ENCODE results near the gene PWP2. TPM values are rescaled to one million over a fixed set of nuclear protein-coding genes. Genes with fewer than 3 reads are reported as not detected.

The PWP2 gene
- total and polyA plus RNA-seq, 4 donors, result 3.6 to 20.4 (median 9.6) TPM

DNA sequence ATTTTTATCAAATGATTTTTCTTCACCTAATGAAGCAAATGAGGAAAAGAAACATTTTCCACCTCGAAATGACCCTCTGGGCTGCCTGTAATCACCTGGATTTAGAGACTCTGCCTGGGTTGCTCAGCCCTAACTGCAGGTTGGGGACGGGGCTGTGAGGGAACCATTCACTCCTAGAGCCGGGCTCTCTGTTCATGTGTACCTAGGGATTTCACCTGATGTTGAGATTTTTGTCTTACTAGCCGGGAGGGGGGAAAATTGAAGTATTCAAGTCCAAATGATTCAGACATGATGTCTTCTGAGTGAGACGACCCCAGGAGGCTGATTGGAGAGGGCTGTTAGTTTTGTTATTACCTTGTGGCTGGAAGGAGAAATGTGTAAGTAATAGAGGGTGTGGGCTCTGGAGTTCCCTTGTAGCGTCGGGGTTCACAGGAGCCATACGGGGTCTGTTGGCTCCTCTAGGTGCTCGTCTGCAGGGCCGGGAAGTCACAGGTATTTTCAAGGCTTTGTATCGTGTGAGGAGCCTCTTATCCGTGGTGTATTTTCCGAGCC is 42.3 kb upstream of the PWP2 start:
- Histone ChIP-seq H3K9me3 (ENCODE audit: control insufficient read depth in 4 of 4, insufficient read depth in 3 of 4, low read length in 3 of 4) (no peaks in the 10 kb centered on the region), H3K27ac (ENCODE audit: low read depth in 1 of 2, low read length in 1 of 2) (no peak overlapping the region), H3K27me3 (ENCODE audit: control insufficient read depth in 3 of 3, insufficient read depth in 3 of 3, low read length in 2 of 3) (no peaks in the 10 kb centered on the region), H3K36me3 (ENCODE audit: control insufficient read depth in 4 of 4, insufficient read depth in 4 of 4, low read length in 4 of 4) (peaks cover 11 to 28% (median 13%) of the 10 kb centered on the region in 4 donors), H3K4me3 (no peak overlapping the region), H3K9ac (ENCODE audit: insufficient read depth in 1 of 2, low read length in 2 of 2) (no peak overlapping the region), H3K4me1 (ENCODE audit: control insufficient read depth in 5 of 5, insufficient read depth in 5 of 5, low read length in 5 of 5) (no peaks in the 10 kb centered on the region)
- TF ChIP-seq, protein P1, sequence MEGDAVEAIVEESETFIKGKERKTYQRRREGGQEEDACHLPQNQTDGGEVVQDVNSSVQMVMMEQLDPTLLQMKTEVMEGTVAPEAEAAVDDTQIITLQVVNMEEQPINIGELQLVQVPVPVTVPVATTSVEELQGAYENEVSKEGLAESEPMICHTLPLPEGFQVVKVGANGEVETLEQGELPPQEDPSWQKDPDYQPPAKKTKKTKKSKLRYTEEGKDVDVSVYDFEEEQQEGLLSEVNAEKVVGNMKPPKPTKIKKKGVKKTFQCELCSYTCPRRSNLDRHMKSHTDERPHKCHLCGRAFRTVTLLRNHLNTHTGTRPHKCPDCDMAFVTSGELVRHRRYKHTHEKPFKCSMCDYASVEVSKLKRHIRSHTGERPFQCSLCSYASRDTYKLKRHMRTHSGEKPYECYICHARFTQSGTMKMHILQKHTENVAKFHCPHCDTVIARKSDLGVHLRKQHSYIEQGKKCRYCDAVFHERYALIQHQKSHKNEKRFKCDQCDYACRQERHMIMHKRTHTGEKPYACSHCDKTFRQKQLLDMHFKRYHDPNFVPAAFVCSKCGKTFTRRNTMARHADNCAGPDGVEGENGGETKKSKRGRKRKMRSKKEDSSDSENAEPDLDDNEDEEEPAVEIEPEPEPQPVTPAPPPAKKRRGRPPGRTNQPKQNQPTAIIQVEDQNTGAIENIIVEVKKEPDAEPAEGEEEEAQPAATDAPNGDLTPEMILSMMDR (IDR thresholded peaks at IDR 0.05; ENCODE audit: control extremely low read depth, extremely low read depth), result no peak
- ATAC-seq (ENCODE audit: insufficient read depth, low FRiP score), result no peak
- 90% methylated on average over 13 of the region's 13 CpGs for WGBS, 2 donors
- DNase-seq, result no peak

DNA sequence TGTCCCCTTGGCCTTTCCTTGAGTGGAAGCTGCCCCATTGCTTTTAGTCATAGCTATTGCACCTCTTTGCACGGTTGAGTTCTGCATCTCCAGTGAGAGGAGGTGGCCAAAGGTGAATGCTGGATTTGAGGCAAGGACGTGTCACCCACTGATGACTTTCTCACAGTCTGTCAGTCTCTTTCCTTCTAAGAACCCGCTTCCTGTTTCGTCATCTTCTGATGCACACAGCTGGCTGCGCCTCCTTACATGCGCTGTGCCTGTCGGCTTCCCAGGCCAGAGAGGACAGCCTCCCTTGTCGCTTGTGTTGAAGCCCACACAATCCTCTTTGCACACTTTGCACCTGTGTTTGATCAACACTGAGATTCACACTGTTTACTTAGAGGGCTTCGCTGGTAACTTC is 41.8 kb upstream of the PWP2 start:
- H3K9me3 ChIP-seq (ENCODE audit: control insufficient read depth in 4 of 4, insufficient read depth in 3 of 4, low read length in 3 of 4), result no peaks in the 10 kb centered on the region
- peaks cover 11 to 31% (median 13%) of the 10 kb centered on the region in 4 donors for H3K36me3 ChIP-seq (ENCODE audit: control insufficient read depth in 4 of 4, insufficient read depth in 4 of 4, low read length in 4 of 4)
- H3K27ac ChIP-seq (ENCODE audit: low read depth in 1 of 2, low read length in 1 of 2), result no peak overlapping the region
- TF ChIP-seq, protein P1 (IDR thresholded peaks at IDR 0.05; ENCODE audit: control extremely low read depth, extremely low read depth), result no peak
- ATAC-seq (ENCODE audit: insufficient read depth, low FRiP score), result no peak
- H3K9ac ChIP-seq (ENCODE audit: insufficient read depth in 1 of 2, low read length in 2 of 2), result no peak overlapping the region
- DNase-seq, result no peak
- H3K4me3 ChIP-seq, result no peak overlapping the region
- 36 to 67% methylated on average over 9 of the region's 9 CpGs for WGBS, 2 donors
- H3K4me1 ChIP-seq (ENCODE audit: control insufficient read depth in 5 of 5, insufficient read depth in 5 of 5, low read length in 5 of 5), result no peaks in the 10 kb centered on the region
- no peaks in the 10 kb centered on the region for H3K27me3 ChIP-seq (ENCODE audit: control insufficient read depth in 3 of 3, insufficient read depth in 3 of 3, low read length in 2 of 3)

DNA sequence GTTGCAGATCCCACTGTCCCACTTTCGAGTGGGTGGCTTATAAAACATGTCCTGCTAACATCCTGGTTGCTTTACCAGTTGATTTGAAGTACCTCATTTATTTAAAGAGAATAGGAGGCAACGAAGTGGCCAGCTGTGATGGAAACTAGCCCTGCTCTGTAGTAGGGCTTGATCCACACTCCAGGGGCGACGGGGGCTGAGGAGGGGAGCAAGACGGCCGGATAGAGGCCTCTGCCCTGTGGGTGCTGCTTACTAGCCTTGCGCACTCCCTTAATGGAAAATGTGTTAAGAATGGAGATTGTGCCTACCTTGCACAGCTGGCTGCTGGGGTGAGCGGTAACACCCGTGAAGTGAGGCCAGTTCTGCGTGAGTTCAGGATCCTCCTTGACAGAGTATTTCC is 41.1 kb upstream of the PWP2 start:
- H3K36me3 ChIP-seq (ENCODE audit: control insufficient read depth in 4 of 4, insufficient read depth in 4 of 4, low read length in 4 of 4), result peaks cover 11 to 37% (median 15%) of the 10 kb centered on the region in 4 donors
- no peak overlapping the region for H3K27ac ChIP-seq (ENCODE audit: low read depth in 1 of 2, low read length in 1 of 2)
- WGBS, 2 donors, result 89 to 93% methylated on average over 10 of the region's 10 CpGs
- DNase-seq, result no peak
- no peak for ATAC-seq (ENCODE audit: insufficient read depth, low FRiP score)
- no peaks in the 10 kb centered on the region for H3K4me1 ChIP-seq (ENCODE audit: control insufficient read depth in 5 of 5, insufficient read depth in 5 of 5, low read length in 5 of 5)
- H3K9me3 ChIP-seq (ENCODE audit: control insufficient read depth in 4 of 4, insufficient read depth in 3 of 4, low read length in 3 of 4), result no peaks in the 10 kb centered on the region
- H3K9ac ChIP-seq (ENCODE audit: insufficient read depth in 1 of 2, low read length in 2 of 2), result no peak overlapping the region
- TF ChIP-seq, protein P1 (IDR thresholded peaks at IDR 0.05; ENCODE audit: control extremely low read depth, extremely low read depth), result no peak
- no peak overlapping the region for H3K4me3 ChIP-seq
- no peaks in the 10 kb centered on the region for H3K27me3 ChIP-seq (ENCODE audit: control insufficient read depth in 3 of 3, insufficient read depth in 3 of 3, low read length in 2 of 3)

All from lung (tissue), 12 donors.